DOHH2 (cell line): Measurements from ENCODE around the gene ZG16.

Experiments
- H3F3A ChIP-seq: fragments of 200-600 bp; sonication (generic), shearing (Covaris generic); 2 replicates; pipeline ENCODE4 v1.6.0; 2016; ENCODE audit warnings: antibody characterized with exemption, mild to moderate bottlenecking; ENCODE audit not compliant: control insufficient read depth, insufficient read depth
- H3K27ac ChIP-seq: fragments of 200-600 bp; sonication (generic); 2 replicates; pipeline ENCODE4 v1.5.1; 2014; ENCODE audit warnings: low read depth, mild to moderate bottlenecking, low read length, moderate library complexity
- H3K27me3 ChIP-seq: fragments of 200-600 bp; sonication (generic); 2 replicates; pipeline ENCODE4 v1.6.1; 2014; ENCODE audit warnings: mild to moderate bottlenecking, low read length, mixed read lengths; ENCODE audit not compliant: control insufficient read depth
- H3K36me3 ChIP-seq: fragments of 200-600 bp; sonication (generic); 2 replicates; pipeline ENCODE4 v1.6.1; 2014; ENCODE audit warnings: mild to moderate bottlenecking, low read length, moderate library complexity, mixed read lengths; ENCODE audit not compliant: control insufficient read depth
- H3K4me1 ChIP-seq: fragments of 200-600 bp; sonication (generic); 2 replicates; pipeline ENCODE4 v1.6.1; 2014; ENCODE audit warnings: mild to moderate bottlenecking, low read length, mixed read lengths; ENCODE audit not compliant: control insufficient read depth
- H3K4me2 ChIP-seq: fragments of 200-600 bp; sonication (generic); 2 replicates; pipeline ENCODE4 v1.6.0; 2014; ENCODE audit warnings: mild to moderate bottlenecking, low read length, moderate library complexity
- H3K4me3 ChIP-seq: fragments of 200-600 bp; sonication (generic); 2 replicates; pipeline ENCODE4 v1.5.1; 2014; ENCODE audit warnings: mild to moderate bottlenecking, low read length, mixed read lengths
- H3K79me2 ChIP-seq: fragments of 200-600 bp; sonication (generic); 2 replicates; pipeline ENCODE4 v1.6.1; 2014; ENCODE audit warnings: mild to moderate bottlenecking, low read length, mixed read lengths; ENCODE audit not compliant: control insufficient read depth
- H3K9me2 ChIP-seq: fragments of 200-600 bp; sonication (generic); replicated peaks from 2 replicates; pipeline ENCODE4 v1.6.1; 2014; ENCODE audit warnings: mild to moderate bottlenecking, low read length, mixed read lengths; ENCODE audit not compliant: control insufficient read depth
- H3K9me3 ChIP-seq: fragments of 200-600 bp; sonication (generic); 2 replicates; pipeline ENCODE4 v1.6.1; 2014; ENCODE audit warnings: antibody characterized with exemption, low read length, mixed read lengths; ENCODE audit not compliant: control insufficient read depth, insufficient read depth
- H4K20me1 ChIP-seq: fragments of 200-600 bp; sonication (generic); 2 replicates; pipeline ENCODE4 v1.6.0; 2014; ENCODE audit warnings: low read depth, mild to moderate bottlenecking, antibody characterized with exemption, low read length, moderate library complexity; ENCODE audit not compliant: control insufficient read depth, insufficient read depth
- CTCF ChIP-seq: fragments of 200-600 bp; sonication (generic); IDR thresholded peaks from one replicate; pipeline ENCODE4 v1.5.1; 2014; ENCODE audit warnings: antibody characterized with exemption, mild to moderate bottlenecking, low read depth, low read length; ENCODE audit not compliant: poor library complexity, severe bottlenecking
- EZH2phosphoT487 ChIP-seq: fragments of 200-600 bp; sonication (generic); IDR thresholded peaks from 2 replicates; pipeline ENCODE4 v1.6.1; 2017; ENCODE audit warnings: borderline replicate concordance, mild to moderate bottlenecking, antibody characterized with exemption, low read length, moderate library complexity, mixed read lengths

Gene ZG16

GRCh38 chr16:29794231-29794710 is 16.2 kb downstream of the ZG16 start:
- Histone ChIP-seq H3K4me1 (peaks cover 31% of the 10 kb centered on the region), H3K27ac (no peak overlapping the region), H3K79me2 (peaks cover 69% of the 10 kb centered on the region), H3K9me3 (no peaks in the 10 kb centered on the region), H4K20me1 (peaks cover 22% of the 10 kb centered on the region; the same call in 1 of the 2 replicates), H3K36me3 (peaks cover 86% of the 10 kb centered on the region), H3K4me2 (0 out of 2 replicates have a peak overlapping the region, but pooled peaks have one; percentile 87), H3F3A (no peaks in the 10 kb centered on the region), H3K27me3 (no peaks in the 10 kb centered on the region), H3K4me3 (no peak overlapping the region), H3K9me2 (no peaks in the 10 kb centered on the region)
- TF ChIP-seq CTCF: no peak
- TF ChIP-seq EZH2phosphoT487: no peak

GRCh38 chr16:29802416-29802935 is 24.4 kb downstream of the ZG16 start:
- peak overlapping the region; percentile 87; the same call in 1 of the 2 replicates for H3K27ac ChIP-seq
- H3K4me2 ChIP-seq: no peak overlapping the region
- no peaks in the 10 kb centered on the region for H4K20me1 ChIP-seq
- no peaks in the 10 kb centered on the region for H3K27me3 ChIP-seq
- peaks cover 24% of the 10 kb centered on the region for H3F3A ChIP-seq
- no peaks in the 10 kb centered on the region for H3K9me3 ChIP-seq
- no peak overlapping the region for H3K4me3 ChIP-seq
- peaks cover 76% of the 10 kb centered on the region for H3K36me3 ChIP-seq
- H3K79me2 ChIP-seq: peaks cover 7% of the 10 kb centered on the region
- no peak for TF ChIP-seq EZH2phosphoT487
- TF ChIP-seq CTCF: no peak
- peaks cover 29% of the 10 kb centered on the region for H3K4me1 ChIP-seq
- no peaks in the 10 kb centered on the region for H3K9me2 ChIP-seq

GRCh38 chr16:29804020-29804419 is 26.0 kb downstream of the ZG16 start:
- Histone ChIP-seq H3K4me3 (peak overlapping the region; percentile 76), H3K9me3 (no peaks in the 10 kb centered on the region), H3K4me1 (peaks cover 39% of the 10 kb centered on the region), H4K20me1 (peaks cover 9% of the 10 kb centered on the region), H3K27me3 (no peaks in the 10 kb centered on the region), H3K79me2 (peaks cover 22% of the 10 kb centered on the region), H3K4me2 (peak overlapping the region; percentile 84), H3K36me3 (peaks cover 76% of the 10 kb centered on the region), H3K9me2 (no peaks in the 10 kb centered on the region), H3K27ac (peak overlapping the region; percentile 87), H3F3A (peaks cover 24% of the 10 kb centered on the region)
- no peak for TF ChIP-seq EZH2phosphoT487

- TF ChIP-seq EZH2phosphoT487: no peak
- peak; percentile 12 for TF ChIP-seq CTCF
- Histone ChIP-seq H3K36me3 (peaks cover 76% of the 10 kb centered on the region), H3K27ac (peak overlapping the region; percentile 87)
Observed at GRCh38 chr16:29804455-29805231, 26.6 kb downstream of the ZG16 start.

More at GRCh38 chr16:29804455-29805231, 26.6 kb downstream of the ZG16 start:
- peaks cover 45% of the 10 kb centered on the region for H3K4me1 ChIP-seq
- peak overlapping the region; percentile 76 for H3K4me3 ChIP-seq
- no peaks in the 10 kb centered on the region for H3K9me3 ChIP-seq
- H3K27me3 ChIP-seq: no peaks in the 10 kb centered on the region
- no peaks in the 10 kb centered on the region for H3K9me2 ChIP-seq
- peak overlapping the region; percentile 84 for H3K4me2 ChIP-seq
- H4K20me1 ChIP-seq: peaks cover 14% of the 10 kb centered on the region
- H3K79me2 ChIP-seq: peaks cover 28% of the 10 kb centered on the region
- H3F3A ChIP-seq: peaks cover 24% of the 10 kb centered on the region
